Adrenal gland (tissue), 5 donors: ENCODE results near the gene INVS.

Source experiments
- CTCF ChIP-seq, 6 experiments: fragments of 450-650 bp in 4 of 6; fragments of 200-600 bp in 2 of 6; sonication (generic) in 1 of 6; IDR thresholded peaks; 1 replicate in 5 of 6; 2 replicates in 1 of 6; pipeline versions ENCODE4 v1.5.1 to v1.8.0; 2016 to 2021; ENCODE audit warnings: antibody characterized with exemption in 6 of 6, mild to moderate bottlenecking in 2 of 6, moderate library complexity in 1 of 6
- POLR2A ChIP-seq, 2 donors: fragments of 450-650 bp; IDR thresholded peaks; one replicate each; pipeline ENCODE4 v1.6.1; 2017; ENCODE audit warnings: antibody characterized with exemption in 2 of 2, mild to moderate bottlenecking in 2 of 2, moderate library complexity in 1 of 2
- donor health status: DM: no; HTN: no; CAD: no.

- TF ChIP-seq CTCF (IDR thresholded peaks at IDR 0.05): no peak
- no peak for TF ChIP-seq POLR2A (IDR thresholded peaks at IDR 0.05)
Observed at GRCh38 chr9:100240512-100240911, 141.5 kb downstream of the INVS start.
